D341Med (cell line): ENCODE results near the gene LMCD1.

Source experiments
- DNase-seq: peaks from one replicate; pipeline ENCODE4 v3.0.0; 2012; ENCODE audit warnings: low spot score

The LMCD1 gene

GRCh38 chr3:8589880-8590556 lies 88.4 kb downstream of the LMCD1 start:
- DNase-seq: no peak

DNA sequence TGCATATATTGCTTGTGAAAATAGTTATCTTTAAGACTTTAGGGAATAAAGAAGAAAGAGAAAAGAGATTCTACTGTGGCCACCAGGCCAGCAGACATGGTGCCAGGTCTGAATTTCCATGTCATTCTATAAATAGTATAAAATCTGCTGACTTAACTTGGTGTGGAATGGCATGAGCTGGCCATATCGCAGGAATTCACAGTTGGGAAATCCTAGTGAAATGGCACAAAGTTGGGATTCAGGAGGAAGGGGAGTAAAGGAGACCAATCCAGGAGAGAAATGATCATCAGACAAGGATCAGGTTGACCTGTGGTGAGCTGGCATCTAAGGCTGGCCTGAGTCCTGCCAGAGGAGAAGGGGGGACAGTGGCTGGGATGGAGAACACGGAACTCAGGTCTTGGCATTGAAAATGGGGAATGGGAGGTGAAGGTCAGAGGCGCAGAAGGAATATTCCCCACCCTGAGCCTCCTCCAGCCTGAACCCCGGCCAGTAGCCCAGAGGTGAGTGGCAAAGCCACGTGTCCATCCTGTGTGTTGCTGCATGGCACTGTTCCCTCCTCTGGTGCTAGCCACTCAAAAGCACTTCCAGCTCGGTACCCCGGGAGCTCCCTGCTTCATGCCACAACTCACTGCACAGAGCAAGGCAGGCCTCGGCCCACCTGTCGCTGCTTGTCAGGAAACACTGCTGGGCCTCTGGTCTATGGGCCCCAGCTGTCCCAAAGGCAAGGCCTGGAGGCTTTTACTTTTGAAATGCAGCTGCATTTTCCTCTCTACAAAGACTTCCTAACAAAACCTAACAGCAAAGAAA lies 91.6 kb downstream of the LMCD1 start:
- no peak for DNase-seq

- no peak for DNase-seq
Observed at GRCh38 chr3:8595252-8595651, 93.6 kb downstream of the LMCD1 start.

DNA sequence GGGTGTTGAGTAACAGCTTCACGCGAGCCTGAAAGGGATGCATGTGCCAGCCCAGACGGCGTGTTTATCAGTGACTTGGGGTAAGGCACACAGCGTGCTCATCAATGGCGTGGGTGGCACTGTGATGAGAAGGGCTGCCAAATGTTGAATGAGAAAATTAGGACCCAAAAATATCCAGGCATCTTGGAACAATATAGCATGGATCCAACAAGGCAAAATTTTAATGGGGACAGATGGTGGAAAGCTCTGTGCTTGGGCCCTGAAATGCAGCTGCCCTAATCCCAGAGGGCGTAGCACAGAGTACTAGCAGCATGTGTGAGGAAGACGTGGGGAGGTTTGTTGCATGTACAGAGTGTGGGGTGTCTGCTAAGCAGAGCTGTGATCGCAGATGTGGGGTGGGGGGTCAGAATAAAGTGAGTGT lies 94.1 kb downstream of the LMCD1 start:
- no peak for DNase-seq

GRCh38 chr3:8596321-8597218 lies 94.9 kb downstream of the LMCD1 start:
- no peak for DNase-seq

GRCh38 chr3:8597219-8597853 lies 95.7 kb downstream of the LMCD1 start:
- no peak for DNase-seq

- DNase-seq: no peak
Observed at GRCh38 chr3:8599146-8599545, 97.5 kb downstream of the LMCD1 start.

DNA sequence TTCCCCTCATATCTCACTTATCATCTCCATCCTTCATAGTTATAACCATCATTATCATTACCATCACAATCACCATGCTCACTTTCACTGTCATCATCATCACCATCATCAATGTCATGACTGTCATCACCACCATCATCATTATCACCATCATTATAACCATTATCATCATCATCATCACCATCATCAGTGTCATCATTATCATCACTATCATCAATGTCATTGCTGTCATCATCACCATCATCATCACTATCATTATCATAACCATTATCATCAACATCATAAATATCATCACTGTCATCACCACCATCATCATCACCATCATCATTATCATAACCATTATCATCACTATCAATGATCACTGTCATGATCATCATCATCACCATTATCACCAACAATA lies 98.8 kb downstream of the LMCD1 start:
- no peak for DNase-seq

DNA sequence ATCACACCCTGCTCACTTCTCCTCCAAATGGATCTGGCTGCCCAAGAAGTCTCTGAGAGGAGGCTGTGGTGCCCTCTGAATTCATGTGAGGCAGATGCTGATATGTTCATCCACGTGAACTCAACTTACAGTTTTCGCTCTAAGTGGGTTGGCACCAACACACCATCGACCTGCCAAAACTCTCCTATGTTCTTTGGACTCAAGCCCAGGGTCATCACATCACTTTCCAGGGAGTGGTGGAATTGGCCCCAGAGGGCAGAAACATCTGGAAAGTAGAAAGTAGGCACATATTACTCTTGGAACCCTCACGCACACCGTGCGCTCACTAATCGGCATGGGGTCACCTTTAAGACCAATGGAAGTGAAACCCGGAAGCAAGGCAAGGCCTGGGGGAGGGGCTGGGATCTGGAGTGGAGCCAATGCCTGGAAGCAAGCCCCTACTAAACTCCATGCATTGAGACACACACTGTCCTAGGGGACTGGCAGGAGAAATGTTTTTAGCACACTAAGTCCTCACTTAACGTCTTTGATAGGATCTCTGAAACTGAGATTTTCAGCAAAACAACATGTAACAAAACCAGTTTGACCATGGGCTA lies 101.6 kb downstream of the LMCD1 start:
- no peak for DNase-seq

DNA sequence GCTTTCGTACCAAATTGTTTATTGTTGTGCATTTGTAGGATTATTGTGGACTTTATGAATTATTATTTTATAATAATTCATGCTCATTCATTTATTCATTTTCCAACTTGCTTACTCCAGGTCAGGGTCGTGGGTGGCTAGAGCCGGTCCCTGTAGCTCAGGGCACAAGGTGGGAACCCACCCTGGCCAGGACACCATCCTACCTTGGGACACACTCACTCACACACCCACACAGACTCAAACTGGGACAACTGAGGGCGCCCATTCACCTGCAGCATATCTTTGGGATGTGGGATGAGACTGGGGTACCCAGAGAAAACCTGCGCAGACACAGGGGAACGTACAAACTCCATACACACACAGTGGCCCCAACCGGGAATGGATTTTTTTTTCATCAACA lies 102.4 kb downstream of the LMCD1 start:
- no peak for DNase-seq

- no peak for DNase-seq
Observed at GRCh38 chr3:8604988-8605387, 103.4 kb downstream of the LMCD1 start.

DNA sequence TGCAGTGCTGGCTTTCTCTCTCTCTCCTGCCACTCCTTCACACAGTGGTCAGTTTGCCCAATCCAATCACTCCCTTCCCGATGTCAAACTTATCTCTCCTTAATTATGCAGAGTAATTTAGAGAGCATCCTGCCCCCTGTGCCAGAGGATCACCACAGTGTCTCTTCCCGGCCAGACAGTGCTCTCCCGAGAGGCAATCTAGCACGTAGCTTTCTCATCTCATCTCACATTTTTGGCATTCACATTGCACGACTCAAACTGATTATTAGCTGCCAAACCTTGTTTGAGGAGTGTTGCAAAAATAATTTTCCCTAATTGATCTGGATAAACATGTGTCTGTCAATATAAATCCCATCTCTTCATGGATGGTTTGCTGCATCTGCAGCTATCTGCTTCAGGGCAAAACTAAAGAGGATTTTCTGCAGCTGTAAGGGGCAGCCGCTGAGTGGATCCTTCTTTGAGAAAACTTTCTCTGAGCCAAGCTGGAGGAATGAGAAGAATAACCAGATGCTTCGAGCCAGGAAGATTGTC lies 105.1 kb downstream of the LMCD1 start:
- DNase-seq: no peak

DNA sequence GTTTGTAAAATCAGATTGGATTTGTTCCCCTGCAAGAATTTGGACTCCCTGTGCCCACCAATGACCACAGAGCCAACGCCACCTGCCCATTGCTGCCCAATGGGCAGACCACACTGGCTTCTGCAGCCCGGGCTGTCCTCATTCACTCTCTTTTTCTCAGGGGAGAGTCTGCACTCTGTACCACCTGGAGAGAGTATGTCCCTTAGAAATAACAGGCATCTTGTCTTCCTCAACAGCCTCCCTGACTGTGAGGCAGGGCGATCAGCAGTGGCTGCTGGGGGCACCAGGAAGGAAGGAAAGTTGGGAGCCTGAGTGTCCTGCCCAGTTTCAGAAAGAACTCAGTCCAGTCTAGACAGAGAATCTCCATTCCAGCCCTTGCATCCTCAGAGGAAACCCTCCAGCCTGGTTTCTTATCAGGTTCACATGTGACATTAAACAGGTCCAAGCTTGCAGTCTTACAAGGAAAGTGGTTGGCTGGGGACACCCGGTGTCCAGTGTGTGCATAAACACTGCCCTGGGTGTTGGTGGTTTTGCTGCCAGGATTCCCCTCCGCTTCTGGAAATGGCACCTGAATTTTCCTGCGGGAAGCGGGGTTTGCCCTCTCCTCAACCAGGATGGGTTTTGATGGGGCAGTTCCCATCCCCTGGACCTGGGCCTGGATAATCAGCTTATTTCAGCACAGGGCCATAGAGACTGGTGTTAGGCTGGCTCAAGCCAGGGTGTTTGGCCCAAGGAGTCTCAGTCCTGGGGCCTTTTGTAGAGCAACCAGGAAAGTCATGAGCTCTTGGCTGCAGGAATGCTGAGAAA lies 105.8 kb downstream of the LMCD1 start:
- DNase-seq: no peak

GRCh38 chr3:8608041-8608790 lies 106.6 kb downstream of the LMCD1 start:
- no peak for DNase-seq

DNA sequence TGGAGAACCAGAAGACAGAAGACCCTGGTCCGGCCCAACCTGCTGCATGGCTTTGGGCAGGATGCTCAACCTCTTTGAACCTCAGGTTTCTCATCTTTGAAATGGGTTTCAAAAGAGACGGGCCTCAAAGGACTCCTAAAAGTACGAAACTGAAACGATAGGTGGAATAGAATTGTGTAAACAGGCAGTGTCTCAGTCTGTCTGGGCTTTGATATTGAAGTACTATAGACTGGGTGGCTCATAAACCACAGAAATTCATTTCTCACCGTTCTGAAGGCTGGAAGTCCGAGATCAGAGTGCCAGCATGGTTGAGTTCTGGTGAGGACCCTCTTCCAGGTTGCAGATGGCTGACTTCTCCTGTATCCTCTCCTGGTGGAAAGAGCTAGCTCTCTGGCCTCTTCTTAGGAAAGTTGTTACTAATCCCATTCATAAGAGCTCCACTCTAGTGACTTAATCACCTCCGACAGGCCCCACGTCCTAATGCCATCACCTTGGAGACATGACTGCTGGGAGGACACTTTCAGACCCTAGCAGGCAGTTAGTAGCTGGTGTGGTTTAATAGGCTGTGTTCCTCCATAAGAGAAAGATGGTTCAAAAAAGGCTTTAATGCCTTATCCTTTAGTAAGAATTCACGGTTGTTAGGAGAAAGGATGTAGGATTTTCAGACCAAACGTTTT lies 107.3 kb downstream of the LMCD1 start:
- no peak for DNase-seq

- DNase-seq: no peak
Observed at GRCh38 chr3:8610951-8611350, 109.3 kb downstream of the LMCD1 start.

GRCh38 chr3:8617921-8618320 lies 116.3 kb downstream of the LMCD1 start:
- no peak for DNase-seq

DNA sequence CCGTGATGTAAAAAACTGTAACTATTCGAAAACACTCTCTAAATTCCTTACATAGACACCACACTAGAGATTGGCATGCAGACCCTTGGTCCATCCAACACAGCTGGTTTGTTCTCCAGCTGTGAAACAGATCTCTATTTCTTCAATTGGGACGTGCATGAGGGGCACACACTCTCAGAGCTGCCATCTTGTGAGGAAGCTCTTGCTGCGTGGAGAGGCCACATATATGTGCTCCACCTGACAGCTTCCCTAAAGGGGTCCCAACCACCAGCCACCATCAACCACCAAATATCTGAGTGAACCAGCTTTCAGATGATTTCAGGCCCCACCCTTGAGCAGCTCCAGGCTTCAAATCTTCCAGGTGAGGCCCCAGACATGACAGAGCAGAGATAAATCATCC lies 117.3 kb downstream of the LMCD1 start:
- DNase-seq: no peak

DNA sequence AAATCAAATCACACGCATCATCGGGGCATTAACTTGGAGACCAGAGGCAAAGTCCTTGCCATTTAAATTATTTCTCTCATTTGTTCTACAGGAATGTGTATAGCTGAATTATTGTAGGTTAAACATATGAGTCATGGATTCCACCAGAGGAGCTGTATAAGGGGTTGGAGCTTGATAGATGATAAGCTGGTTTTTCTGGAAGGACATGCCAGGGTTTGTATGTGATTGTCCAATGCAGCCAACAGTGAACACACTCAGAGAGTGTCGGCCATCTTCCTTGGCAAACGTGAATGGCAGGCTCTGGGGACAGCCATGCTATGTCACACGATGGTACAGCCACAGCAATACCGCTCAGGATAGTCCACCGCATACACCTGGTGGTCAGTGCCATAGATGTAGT lies 117.9 kb downstream of the LMCD1 start:
- DNase-seq: no peak
